GM19463 (cell line): ENCODE data around the gene RARA.

Source experiments
- ATAC-seq: cut with Tn5 transposase; IDR thresholded peaks from one replicate; pipeline ENCODE4 v1.9.1; 2021; ENCODE audit warnings: mild to moderate bottlenecking, moderate library complexity; ENCODE audit not compliant: unreplicated experiment

Gene RARA

DNA sequence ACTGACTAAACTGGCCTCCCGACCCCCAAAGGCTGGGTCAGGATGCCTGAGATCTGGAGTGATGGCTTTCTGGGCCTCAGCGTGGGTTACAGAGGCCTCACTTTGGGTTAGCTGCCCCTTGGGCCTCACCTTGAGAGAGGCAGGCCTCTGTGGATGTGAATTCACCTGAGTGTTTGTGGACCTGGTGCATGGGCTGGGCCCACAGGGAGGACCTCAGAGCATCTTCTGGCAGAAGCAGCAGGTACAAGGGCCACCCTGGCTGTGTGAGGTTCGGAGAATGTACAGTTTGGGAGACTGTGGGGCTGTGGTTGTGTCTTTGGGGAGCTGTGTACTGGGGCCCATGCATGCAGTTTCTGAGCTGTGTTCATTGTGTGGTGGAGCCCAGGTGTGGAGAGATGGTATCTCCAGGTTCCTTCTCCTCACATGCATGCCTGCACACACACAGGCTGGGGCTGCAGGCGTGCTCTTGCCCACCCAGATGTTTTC is 18.3 kb downstream of the RARA start:
- no peak for ATAC-seq

- no peak for ATAC-seq
Measured at GRCh38 chr17:40327735-40328385, 18.9 kb downstream of the RARA start.

- no peak for ATAC-seq
Measured at GRCh38 chr17:40328386-40328766, 19.4 kb downstream of the RARA start.

DNA sequence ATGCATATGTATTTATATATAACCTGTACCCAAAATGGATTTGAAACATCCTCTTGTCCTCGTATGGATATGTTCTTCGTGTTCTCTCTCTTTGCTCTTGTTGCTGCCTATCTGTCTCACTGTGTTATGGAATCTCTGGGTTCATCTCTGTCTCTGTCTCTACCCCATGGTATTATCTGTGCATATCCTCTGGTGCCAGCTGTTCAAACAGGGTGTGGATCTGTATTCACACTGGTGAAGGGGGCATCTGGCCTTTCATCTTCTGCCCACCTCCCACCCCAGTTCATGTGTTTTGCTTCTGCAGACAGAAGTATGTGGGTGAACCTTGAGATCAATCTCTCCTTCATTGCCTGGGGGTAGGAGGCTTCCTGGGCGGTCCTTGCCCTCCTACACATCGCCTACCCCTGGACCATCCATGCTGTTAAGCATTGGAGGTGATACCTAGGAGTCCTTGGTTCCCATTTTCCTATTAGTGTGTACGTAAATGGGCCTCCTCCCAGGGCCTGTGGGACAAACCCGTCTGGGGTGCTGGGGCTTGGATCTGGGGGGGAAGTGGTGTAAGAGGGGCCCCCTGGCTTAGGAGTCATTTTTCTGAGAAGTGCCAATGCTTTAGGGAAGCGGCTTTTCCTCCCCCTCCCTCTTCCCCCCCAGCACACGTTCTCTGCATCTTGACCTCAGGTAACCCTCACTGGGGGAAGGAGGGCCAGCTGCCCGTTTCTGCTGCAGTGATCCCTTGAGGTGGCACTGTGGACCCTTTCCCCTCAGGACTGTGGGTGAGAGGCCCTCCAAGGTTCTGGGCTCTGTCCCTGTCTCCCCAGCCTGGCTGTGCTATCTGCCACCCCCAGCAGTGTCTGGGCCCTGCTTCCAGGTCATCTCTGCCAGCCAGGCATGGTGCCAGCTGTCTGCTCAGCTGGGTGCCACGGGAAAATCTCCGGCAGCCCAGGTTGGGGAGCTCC is 21.1 kb downstream of the RARA start:
- ATAC-seq: no peak

- ATAC-seq: no peak
Measured at GRCh38 chr17:40330850-40331470, 22.0 kb downstream of the RARA start.

DNA sequence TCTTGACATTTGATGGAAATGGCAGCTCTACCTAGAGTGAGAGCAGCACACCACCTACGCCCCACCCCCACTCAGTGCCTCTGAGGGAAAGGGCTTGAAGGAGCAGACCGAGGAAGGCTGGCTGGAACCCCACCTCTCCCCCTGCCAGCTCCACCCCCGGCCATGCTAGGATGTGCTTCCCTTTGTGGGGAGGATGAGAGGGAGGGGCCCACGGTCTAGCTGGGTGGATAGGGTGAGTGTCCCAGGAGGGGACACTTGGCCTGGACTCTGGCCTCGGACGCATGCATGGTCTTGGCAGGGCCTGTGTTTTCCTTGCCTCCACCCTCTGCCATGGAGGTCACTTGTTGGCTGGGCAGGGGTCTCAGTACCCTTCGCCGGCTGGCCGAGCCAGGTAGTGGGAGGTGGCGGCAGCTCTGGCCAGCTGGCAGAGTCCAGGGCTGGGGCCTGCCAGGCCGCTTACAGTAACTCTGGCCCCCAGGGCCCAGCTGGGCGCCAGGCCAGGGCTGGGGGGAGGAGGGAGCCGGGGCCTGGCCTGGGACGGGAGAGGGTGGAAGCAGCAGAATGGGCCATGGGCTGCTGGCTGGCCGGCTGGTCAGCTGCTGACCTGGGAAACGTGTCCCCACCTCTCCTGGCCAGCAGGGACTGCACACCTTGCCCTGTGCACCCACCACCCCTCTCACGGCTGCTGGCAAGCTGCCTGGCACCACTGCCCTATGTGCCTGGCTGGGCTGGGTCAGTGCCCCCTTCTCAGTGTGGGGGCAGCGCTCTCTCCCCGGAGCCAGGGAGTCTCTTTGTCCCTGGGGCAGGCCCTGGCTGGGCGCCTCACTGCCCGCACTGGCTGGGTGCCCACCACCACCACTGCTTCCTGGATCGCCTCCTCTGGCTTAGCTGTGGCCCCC is 23.0 kb downstream of the RARA start:
- ATAC-seq: no peak

DNA sequence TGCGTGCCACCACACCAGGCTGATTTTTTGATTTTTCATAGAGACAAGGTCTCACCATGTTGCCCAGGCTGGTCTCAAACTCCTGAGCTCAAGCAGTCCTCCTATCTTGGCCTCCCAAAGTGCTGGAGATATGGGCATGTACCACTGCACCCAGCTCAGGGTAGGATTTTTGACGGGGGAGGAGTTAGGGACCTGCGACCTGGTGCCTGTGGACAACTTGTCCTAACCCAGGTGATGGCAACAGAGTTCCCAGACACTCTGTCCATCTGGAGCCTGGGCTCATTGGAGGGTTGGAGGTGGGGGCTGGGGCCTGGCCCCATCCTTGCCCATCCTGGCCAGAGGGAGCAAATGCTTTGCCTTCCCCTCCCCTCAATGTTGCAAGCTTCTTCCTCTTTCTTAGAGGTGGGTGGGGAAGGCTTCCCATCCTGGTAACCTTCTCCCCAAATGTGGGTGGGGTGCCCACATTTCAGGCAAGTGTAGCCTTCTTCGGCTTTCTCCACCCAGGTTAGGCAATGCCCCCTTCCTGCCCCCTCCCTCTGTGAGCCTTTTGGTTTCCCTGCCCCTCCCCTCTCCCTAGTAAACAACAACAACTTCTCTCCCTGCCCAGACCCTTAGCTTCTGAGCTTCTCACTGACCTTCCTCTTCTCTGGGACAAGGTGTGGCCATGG is 24.9 kb downstream of the RARA start:
- no peak for ATAC-seq

- ATAC-seq: no peak
Measured at GRCh38 chr17:40335620-40336019, 26.6 kb downstream of the RARA start.

- no peak for ATAC-seq
Measured at GRCh38 chr17:40337351-40337750, 28.4 kb downstream of the RARA start.

- ATAC-seq: no peak
Measured at GRCh38 chr17:40338058-40338457, 29.1 kb downstream of the RARA start.

- ATAC-seq: no peak
Measured at GRCh38 chr17:40338941-40339649, 30.1 kb downstream of the RARA start.

- ATAC-seq: no peak
Measured at GRCh38 chr17:40340327-40340726, 31.3 kb downstream of the RARA start.

DNA sequence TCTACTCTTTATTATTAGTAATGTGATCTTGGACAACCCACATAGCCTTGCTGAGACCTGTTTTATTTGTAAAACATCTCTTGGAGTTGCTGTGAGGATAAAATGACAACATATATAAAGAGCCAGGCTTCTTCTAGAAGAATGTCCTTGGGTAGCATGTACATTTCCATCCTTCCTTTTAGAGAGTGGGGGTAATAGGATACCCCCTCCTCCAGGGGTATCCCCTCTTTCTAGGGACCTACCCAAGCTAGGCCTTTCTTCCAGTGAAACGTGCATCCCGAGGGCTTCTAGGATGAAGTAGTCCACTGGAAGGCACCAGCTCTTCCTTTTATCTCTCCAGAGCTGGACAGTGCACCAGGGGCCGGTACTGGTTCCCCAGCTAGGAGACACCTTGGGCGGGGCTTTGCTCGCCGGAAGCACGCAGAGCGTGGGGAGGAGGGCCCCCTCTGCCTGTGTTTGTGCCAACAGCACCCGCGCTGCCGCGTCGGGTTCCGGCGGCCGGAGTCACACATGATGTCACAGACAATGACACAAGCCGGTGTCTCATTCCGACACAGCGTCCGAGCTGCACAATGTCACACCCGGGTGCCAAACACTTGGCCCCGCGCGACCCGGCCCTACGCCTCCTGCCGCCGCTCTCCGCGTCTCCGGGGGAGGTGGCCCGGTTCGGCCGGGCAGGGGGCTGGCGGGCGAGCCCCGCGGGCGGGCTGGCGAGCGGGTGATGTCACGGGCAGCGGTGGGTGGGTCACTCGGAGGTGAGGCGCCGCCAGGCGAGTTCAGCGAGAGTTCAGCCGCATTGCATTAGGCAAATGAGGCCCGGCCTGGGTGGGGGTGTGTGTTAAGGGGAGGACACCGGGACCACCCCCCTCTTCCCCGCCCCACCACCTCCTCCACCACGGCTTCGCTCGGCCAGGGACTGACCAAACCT is 32.2 kb downstream of the RARA start:
- peak; percentile 75 for ATAC-seq

GRCh38 chr17:40341808-40342503 is 33.0 kb downstream of the RARA start:
- no peak for ATAC-seq

DNA sequence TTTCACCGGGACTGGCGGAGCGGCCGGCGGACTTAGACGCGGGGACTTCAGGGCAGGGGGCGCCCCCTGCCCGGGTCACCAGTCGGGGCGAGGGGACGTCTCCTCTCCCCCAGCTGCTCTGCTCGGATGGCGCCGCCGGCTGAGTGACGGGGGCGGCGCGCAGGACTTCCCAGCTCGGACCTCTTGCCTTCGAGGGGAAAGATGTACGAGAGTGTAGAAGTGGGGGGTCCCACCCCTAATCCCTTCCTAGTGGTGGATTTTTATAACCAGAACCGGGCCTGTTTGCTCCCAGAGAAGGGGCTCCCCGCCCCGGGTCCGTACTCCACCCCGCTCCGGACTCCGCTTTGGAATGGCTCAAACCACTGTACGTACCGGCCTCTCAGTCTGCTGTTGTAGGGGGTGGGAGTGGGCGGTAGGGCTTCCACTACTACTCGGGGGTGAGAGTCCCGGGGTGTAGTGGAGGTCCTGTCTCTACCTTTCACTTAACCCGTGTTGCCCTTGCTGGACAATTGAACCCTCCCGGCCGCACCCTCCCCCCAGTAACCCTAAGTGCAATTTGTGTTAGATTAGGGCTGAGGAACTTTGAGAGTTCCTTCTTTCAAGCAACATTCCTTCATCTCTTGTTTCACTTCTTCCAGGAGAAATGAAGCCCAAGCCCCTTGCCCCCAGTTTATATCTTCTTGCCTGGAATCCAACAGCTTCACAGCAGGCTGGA is 33.7 kb downstream of the RARA start:
- no peak for ATAC-seq

- ATAC-seq: no peak
Measured at GRCh38 chr17:40343219-40344119, 34.5 kb downstream of the RARA start.
